ENCODE results near the gene UBA52.

GRCh38 chr19:18587962-18588610 lies 16.4 kb downstream of the UBA52 start:
- no peak for TF ChIP-seq CTCF (conservative IDR thresholded peaks at IDR 0.05; ENCODE audit: low read depth in 2 of 2)
- no peak for TF ChIP-seq REST (IDR thresholded peaks at IDR 0.05; ENCODE audit: unreplicated experiment)
- no peak for TF ChIP-seq POLR2AphosphoS5 (IDR thresholded peaks at IDR 0.05; ENCODE audit: low read depth)
- no peak for TF ChIP-seq ZNF462 (CRISPR knock-in tag; IDR thresholded peaks at IDR 0.05)
- no peak for TF ChIP-seq EZH2 (IDR thresholded peaks at IDR 0.05; ENCODE audit: low read depth, unreplicated experiment)
- TF ChIP-seq JUNB (IDR thresholded peaks at IDR 0.05; ENCODE audit: unreplicated experiment), result no peak
- no peak for TF ChIP-seq CREB1 (CRISPR knock-in tag; IDR thresholded peaks at IDR 0.05; ENCODE audit: low read depth)
- TF ChIP-seq EZH2phosphoT487 (IDR thresholded peaks at IDR 0.05; ENCODE audit: unreplicated experiment), result no peak
- TF ChIP-seq ETS1 (IDR thresholded peaks at IDR 0.05), result no peak
- TF ChIP-seq NANOG (IDR thresholded peaks at IDR 0.05; ENCODE audit: borderline replicate concordance), result no peak
